ENCODE results near the gene ARL15.

ARL15 gene

GRCh38 chr5:53971551-53971950 lies 338.8 kb downstream of the ARL15 start:
- no peak for DNase-seq

GRCh38 chr5:53971131-53971530 lies 339.2 kb downstream of the ARL15 start:
- DNase-seq = no peak

- no peak for DNase-seq
These were observed 339.9 kb downstream of the ARL15 start for GRCh38 chr5:53970475-53970874.

GRCh38 chr5:53969176-53969730 lies 341.1 kb downstream of the ARL15 start:
- DNase-seq = no peak

GRCh38 chr5:53965459-53965858 lies 344.9 kb downstream of the ARL15 start:
- no peak for DNase-seq

- DNase-seq = no peak
These were observed 346.4 kb downstream of the ARL15 start for GRCh38 chr5:53963958-53964357.

- no peak for DNase-seq
These were observed 348.1 kb downstream of the ARL15 start for GRCh38 chr5:53962306-53962705.

- DNase-seq = no peak
These were observed 353.7 kb downstream of the ARL15 start for GRCh38 chr5:53956632-53957031.

- DNase-seq = no peak
These were observed 354.2 kb downstream of the ARL15 start for GRCh38 chr5:53956196-53956595.

- no peak for DNase-seq
These were observed 359.8 kb downstream of the ARL15 start for GRCh38 chr5:53950621-53951020.

GRCh38 chr5:53948598-53948997 lies 361.8 kb downstream of the ARL15 start:
- DNase-seq = no peak

GRCh38 chr5:53946405-53947100 lies 363.8 kb downstream of the ARL15 start:
- no peak for DNase-seq

GRCh38 chr5:53944981-53945380 lies 365.4 kb downstream of the ARL15 start:
- DNase-seq = no peak

- no peak for DNase-seq
These were observed 366.4 kb downstream of the ARL15 start for GRCh38 chr5:53943938-53944337.

GRCh38 chr5:53942724-53943123 lies 367.6 kb downstream of the ARL15 start:
- DNase-seq = no peak

GRCh38 chr5:53940921-53941320 lies 369.5 kb downstream of the ARL15 start:
- DNase-seq = no peak

GRCh38 chr5:53937467-53937866 lies 372.9 kb downstream of the ARL15 start:
- no peak for DNase-seq

GRCh38 chr5:53936481-53937352 lies 373.7 kb downstream of the ARL15 start:
- no peak for DNase-seq

GRCh38 chr5:53934151-53934820 lies 376.1 kb downstream of the ARL15 start:
- DNase-seq = no peak

GRCh38 chr5:53932351-53932750 lies 378.0 kb downstream of the ARL15 start:
- no peak for DNase-seq

GRCh38 chr5:53930457-53930856 lies 379.9 kb downstream of the ARL15 start:
- DNase-seq = no peak

- no peak for DNase-seq
These were observed 380.8 kb downstream of the ARL15 start for GRCh38 chr5:53929570-53929969.

GRCh38 chr5:53929152-53929551 lies 381.2 kb downstream of the ARL15 start:
- DNase-seq = no peak

Data from effector CD8-positive, alpha-beta T cell (primary cell).